HepG2 (cell line): ENCODE measurements around the gene SPI1. TPM values are rescaled to one million over a fixed set of nuclear protein-coding genes. Genes with fewer than 3 reads are reported as not detected.

ENCODE experiments used
- ATAC-seq: fragments of 200-7000 bp; cut with Tn5 transposase; 3 replicates; pipeline ENCODE4 v1.9.1; 2020; ENCODE audit warnings: mild to moderate bottlenecking, moderate library complexity
- BruUV-seq: library from RNA; stranded (reverse); fragments of 400-500 nt; replicated peaks from 2 replicates; lab custom pipeline; 2021; lab: Mats Ljungman, UMichigan
- CTCF ChIA-PET: fragments of 300-600 bp; formaldehyde crosslinking; extraction: SDS; loops from one replicate; lab custom pipeline; 2021; ENCODE audit warnings: low total read pairs, inconsistent platforms, low intra/inter-chr PET ratio; lab: Yijun Ruan, JAX
- POLR2A ChIA-PET: fragments of 350-600 bp; sonication (Branson Sonifier 250); formaldehyde crosslinking; loops from one replicate; lab custom pipeline; 2020; ENCODE audit warnings: antibody characterized with exemption, inconsistent platforms; lab: Yijun Ruan, JAX
- DNase-seq: peaks from one replicate; pipeline ENCODE4 v3.0.0-alpha.2; 2015; ENCODE audit warnings: low spot score
- FAIRE-seq: peaks from 3 replicates; lab custom pipeline; 2011; peaks lifted over from hg19 to GRCh38; lab: Jason Lieb, UNC
- H2AFZ ChIP-seq: one replicate; pipeline ENCODE4 v1.6.1; 2011; ENCODE audit warnings: low read length, inconsistent platforms
- H3K27ac ChIP-seq: fragments of 300-600 bp; 3 replicates; pipeline ENCODE4 v1.8.0; 2011; ENCODE audit warnings: mixed run types, mild to moderate bottlenecking, mixed read lengths, low read length, inconsistent platforms; ENCODE audit not compliant: insufficient read depth; ENCODE audit errors: extremely low read length
- H3K27me3 ChIP-seq, 2 experiments: fragments of 200-600 bp in 1 of 2; 2 replicates in 1 of 2; 3 replicates in 1 of 2; pipeline versions ENCODE4 v1.6.0 to v1.8.0; 2011; ENCODE audit warnings: low read length in 2 of 2, mild to moderate bottlenecking in 2 of 2, moderate library complexity in 2 of 2, inconsistent platforms in 1 of 2; ENCODE audit not compliant: insufficient read depth in 2 of 2, control insufficient read depth in 1 of 2
- H3K36me3 ChIP-seq, 2 experiments: fragments of 200-600 bp in 1 of 2; replicated peaks in 1 of 2; 2 replicates in 1 of 2; 3 replicates in 1 of 2; pipeline versions ENCODE4 v1.5.1 to v1.8.0; 2011; ENCODE audit warnings: low read length in 2 of 2, inconsistent platforms in 1 of 2; ENCODE audit not compliant: insufficient read depth in 2 of 2, control insufficient read depth in 1 of 2
- H3K4me1 ChIP-seq: 2 replicates; pipeline ENCODE4 v1.5.1; 2012; ENCODE audit warnings: low read length, inconsistent platforms; ENCODE audit not compliant: insufficient read depth
- H3K4me2 ChIP-seq: 2 replicates; pipeline ENCODE4 v1.6.0; 2011; ENCODE audit warnings: low read depth, low read length, inconsistent platforms
- H3K4me3 ChIP-seq, 3 experiments: fragments of 200-600 bp in 1 of 3; sonication (generic), shearing (Covaris generic) in 1 of 3; replicated peaks in 1 of 3; 2 replicates each; pipeline ENCODE4 v1.5.1; 2011 to 2016; ENCODE audit warnings: low read length in 3 of 3, inconsistent platforms in 2 of 3, low read depth in 2 of 3, mild to moderate bottlenecking in 2 of 3, control low read depth in 1 of 3, mixed read lengths in 1 of 3; ENCODE audit not compliant: insufficient read depth in 1 of 3
- H3K79me2 ChIP-seq: one replicate; pipeline ENCODE4 v1.6.1; 2011; ENCODE audit warnings: low read length, inconsistent platforms; ENCODE audit not compliant: insufficient read depth
- H3K9ac ChIP-seq: 2 replicates; pipeline ENCODE4 v1.6.0; 2011; ENCODE audit warnings: mild to moderate bottlenecking, low read depth, low read length, inconsistent platforms; ENCODE audit not compliant: insufficient read depth
- H3K9me3 ChIP-seq: 2 replicates; pipeline ENCODE4 v1.5.1; 2012; ENCODE audit warnings: mild to moderate bottlenecking, low read length
- H4K20me1 ChIP-seq: 2 replicates; pipeline ENCODE4 v1.6.0; 2011; ENCODE audit warnings: inconsistent platforms, mild to moderate bottlenecking, low read length, moderate library complexity; ENCODE audit not compliant: insufficient read depth
- WGBS: methylation state at CpG from one replicate; pipeline ENCODE4 v1.1.6; 2017; ENCODE audit warnings: low lambda C conversion rate; 5-methylcytosine and 5-hydroxymethylcytosine counted together
- in situ Hi-C: cut with HindIII; loops from 2 replicates; pipeline ENCODE4 v1.10.0; 2017; ENCODE audit warnings: low pct_unique_long_range_greater_than_20kb; ENCODE audit not compliant: extremely low pct_ligation_motif_present
- intact Hi-C: fragments of 100-400 bp; cut with micrococcal nuclease; formaldehyde crosslinking; loops from one replicate; pipeline ENCODE4 v1.10.0; 2022; ENCODE audit not compliant: unreplicated experiment
- polyA plus RNA-seq, 8 experiments: library from polyadenylated mRNA; depleted of rRNA in 3 of 8; stranded (reverse) in 7 of 8; unstranded in 1 of 8; fragments of >200 nt; fragmentation: Illumina TruSeq in 4 of 8; extraction: Trizol in 4 of 8; gene quantifications; 2 replicates each; pipeline versions ENCODE4 v1.2.1 to v1.2.3, GENCODE V29; 2011 to 2016; ENCODE audit warnings: low read depth in 4 of 8, missing spikeins in 1 of 8, mixed read lengths in 1 of 8; ENCODE audit not compliant: insufficient read depth in 1 of 8
- total RNA-seq, 5 experiments: library from RNA; depleted of rRNA; stranded (reverse); fragments of >200 nt; fragmentation: Illumina TruSeq; extraction: Trizol; gene quantifications; 2 replicates each; pipeline ENCODE4 v1.2.3, GENCODE V29; 2016; ENCODE audit warnings: low read depth in 1 of 5
- TF ChIP-seq, protein P1 (sequence below): IDR thresholded peaks from 2 replicates; pipeline ENCODE4 v1.6.1; 2018; ENCODE audit warnings: missing genetic modification reagents
- TF ChIP-seq, protein P2 (sequence below): sonication (generic); formaldehyde crosslinking; IDR thresholded peaks from 2 replicates; pipeline ENCODE4 v1.5.0; 2020; ENCODE audit warnings: missing genetic modification reagents, mild to moderate bottlenecking, borderline replicate concordance

Gene SPI1
- total and polyA plus RNA-seq, 2 of the 13 experiments (the other 11 are each of a cell fraction or from before 2014, with no cell fraction given), result not detected

DNA sequence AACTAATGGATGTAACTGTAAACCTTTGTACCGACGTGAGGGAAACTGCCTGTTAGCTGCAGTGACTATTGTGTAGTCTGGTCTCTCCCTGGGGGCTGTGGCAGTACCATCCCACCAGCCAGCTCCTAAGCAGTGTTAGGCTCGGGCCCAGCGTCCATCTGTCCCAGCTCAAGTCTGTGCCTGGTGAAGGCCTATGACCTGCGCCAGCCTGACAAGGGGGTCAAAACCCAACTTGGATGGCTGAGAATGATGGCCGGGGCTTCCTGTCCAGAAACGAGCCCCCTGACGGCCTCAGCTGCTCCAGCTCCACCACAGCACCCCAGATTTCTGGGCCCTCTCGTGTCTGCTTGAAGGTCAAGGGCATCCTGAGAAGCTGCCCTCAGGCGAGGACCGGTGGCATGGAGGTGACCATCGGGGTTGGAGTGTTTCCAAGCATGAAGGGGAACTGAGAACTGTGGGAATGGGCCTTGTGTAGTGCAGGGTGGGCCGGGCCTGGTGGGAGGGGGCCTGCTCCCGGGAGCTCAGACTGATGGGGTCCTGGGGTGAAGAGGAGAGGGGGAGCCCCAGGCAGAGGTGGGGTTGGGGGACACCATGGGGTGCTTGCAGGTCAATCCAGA, 14.3 kb upstream of the SPI1 start:
- no peak overlapping the region for H3K9ac ChIP-seq
- intact Hi-C loops, result no loop called here
- CTCF ChIA-PET, result no interaction called here
- TF ChIP-seq, protein P1, sequence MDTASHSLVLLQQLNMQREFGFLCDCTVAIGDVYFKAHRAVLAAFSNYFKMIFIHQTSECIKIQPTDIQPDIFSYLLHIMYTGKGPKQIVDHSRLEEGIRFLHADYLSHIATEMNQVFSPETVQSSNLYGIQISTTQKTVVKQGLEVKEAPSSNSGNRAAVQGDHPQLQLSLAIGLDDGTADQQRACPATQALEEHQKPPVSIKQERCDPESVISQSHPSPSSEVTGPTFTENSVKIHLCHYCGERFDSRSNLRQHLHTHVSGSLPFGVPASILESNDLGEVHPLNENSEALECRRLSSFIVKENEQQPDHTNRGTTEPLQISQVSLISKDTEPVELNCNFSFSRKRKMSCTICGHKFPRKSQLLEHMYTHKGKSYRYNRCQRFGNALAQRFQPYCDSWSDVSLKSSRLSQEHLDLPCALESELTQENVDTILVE, result no peak
- TF ChIP-seq, protein P2, sequence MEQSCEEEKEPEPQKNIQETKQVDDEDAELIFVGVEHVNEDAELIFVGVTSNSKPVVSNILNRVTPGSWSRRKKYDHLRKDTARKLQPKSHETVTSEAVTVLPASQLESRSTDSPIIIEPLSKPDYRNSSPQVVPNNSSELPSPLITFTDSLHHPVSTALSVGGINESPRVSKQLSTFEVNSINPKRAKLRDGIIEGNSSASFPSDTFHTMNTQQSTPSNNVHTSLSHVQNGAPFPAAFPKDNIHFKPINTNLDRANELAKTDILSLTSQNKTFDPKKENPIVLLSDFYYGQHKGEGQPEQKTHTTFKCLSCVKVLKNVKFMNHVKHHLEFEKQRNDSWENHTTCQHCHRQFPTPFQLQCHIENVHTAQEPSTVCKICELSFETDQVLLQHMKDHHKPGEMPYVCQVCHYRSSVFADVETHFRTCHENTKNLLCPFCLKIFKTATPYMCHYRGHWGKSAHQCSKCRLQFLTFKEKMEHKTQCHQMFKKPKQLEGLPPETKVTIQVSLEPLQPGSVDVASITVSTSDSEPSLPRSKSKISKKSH (CRISPR knock-in tag), result 0 out of 2 replicates have a peak, but pooled peaks have one; percentile 28
- TF ChIP-seq, all 625 proteins: peak for 1
- Histone ChIP-seq H3K27ac (no peak overlapping the region), H3K9me3 (no peaks in the 10 kb centered on the region), H3K4me1 (peaks cover 58% of the 10 kb centered on the region), H3K36me3 (no peaks in the 10 kb centered on the region), H3K79me2 (no peaks in the 10 kb centered on the region), H4K20me1 (no peaks in the 10 kb centered on the region), H3K4me3 (peak overlapping the region in 2 of 3 experiments; percentile 11 to 52; a peak in 2 of 6 replicates), H3K27me3 (peaks cover 0 to 9% of the 10 kb centered on the region in 2 experiments; a peak in 2 of 5 replicates), H2AFZ (no peak overlapping the region), H3K4me2 (peak overlapping the region; percentile 65)
- BruUV-seq, result no TSS peak
- POLR2A ChIA-PET, result interaction anchor here (1.0 to 1.1 kb wide), 2 partner anchors 18 to 34 kb away, joined by 3 to 7 read pairs; partner anchors contain the start of gene PSMC3
- FAIRE-seq (no peak), DNase-seq (no peak), ATAC-seq (no peak)
- 19% methylated on average over 7 of the region's 14 CpGs for WGBS
- in situ Hi-C loops, result no loop called here
